NOMO-1 treated with DMSO at 0.1 percent for 48 hours (cell line): Measurements from ENCODE around the gene FILIP1L.
A peak's percentile ranks its signal among the peaks of the same experiment; 100 is the strongest.
"Not testable (repeated sequence)": the region's sequence is repeated elsewhere in the genome, so short reads cannot be mapped to it uniquely, and the experiment has no call there.

Experiments used
- DNase-seq: peaks from one replicate; lab custom pipeline; 2025; ENCODE audit not compliant: unreplicated experiment; lab: John Stamatoyannopoulos, UW

The FILIP1L gene

DNA sequence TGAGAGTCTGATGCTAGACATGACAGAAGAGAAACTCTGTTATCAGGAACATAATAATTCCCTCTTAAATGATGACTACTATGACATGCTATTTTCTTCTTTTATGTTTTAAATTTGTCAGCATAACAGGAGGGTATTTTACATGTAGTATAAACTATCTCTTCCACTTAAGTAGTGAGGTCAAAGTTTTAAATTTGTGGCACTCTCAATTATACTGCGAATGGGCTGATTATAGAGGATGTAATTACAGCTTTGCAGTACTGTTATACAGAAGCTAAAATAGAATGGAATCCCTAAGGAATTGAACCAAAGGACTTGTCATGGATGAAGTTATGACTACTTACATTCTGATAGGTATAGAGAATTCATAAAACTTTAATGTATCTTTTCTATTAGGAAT lies 262.3 kb downstream of the FILIP1L start:
- DNase-seq: no peak

DNA sequence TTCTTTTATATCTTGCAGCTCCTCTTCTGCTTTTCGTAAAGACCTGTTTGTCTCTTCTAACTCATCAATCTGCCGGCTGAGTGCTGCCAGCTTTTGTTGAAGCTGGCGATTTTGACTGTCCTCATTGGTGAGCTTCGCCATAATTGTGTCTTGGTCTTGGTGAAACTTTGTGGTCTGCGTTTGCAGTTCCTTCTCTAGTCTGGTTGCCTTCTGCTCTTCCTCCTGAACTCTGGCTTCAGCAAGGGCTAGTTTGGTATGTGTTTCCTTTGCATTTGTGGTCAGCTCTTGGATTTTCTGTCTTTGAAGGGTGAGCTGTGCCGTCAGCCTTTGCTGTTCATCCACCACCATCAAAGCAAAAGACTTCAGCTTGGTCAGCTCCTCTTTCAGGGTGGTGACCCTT lies 263.7 kb downstream of the FILIP1L start:
- DNase-seq: peak; percentile 81

DNA sequence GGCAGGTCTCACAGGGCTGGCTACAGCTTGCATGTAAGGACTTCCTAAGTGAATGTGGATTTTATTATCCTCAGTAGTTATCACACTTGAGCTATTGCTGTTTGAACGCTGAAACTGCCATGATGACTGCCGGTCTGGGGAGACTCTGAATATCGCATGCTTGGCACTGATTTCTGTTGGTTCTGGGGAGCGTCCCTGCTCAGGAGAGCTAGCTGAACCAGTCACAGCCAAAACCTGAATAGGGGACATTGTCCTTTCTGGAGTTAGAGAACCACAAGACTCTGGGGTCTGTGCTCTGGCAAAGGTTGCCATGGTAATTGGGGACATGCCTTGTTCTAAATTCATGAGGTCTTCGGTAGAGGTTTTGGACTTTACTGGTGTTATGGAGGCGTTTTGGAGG lies 265.9 kb downstream of the FILIP1L start:
- DNase-seq: no peak

DNA sequence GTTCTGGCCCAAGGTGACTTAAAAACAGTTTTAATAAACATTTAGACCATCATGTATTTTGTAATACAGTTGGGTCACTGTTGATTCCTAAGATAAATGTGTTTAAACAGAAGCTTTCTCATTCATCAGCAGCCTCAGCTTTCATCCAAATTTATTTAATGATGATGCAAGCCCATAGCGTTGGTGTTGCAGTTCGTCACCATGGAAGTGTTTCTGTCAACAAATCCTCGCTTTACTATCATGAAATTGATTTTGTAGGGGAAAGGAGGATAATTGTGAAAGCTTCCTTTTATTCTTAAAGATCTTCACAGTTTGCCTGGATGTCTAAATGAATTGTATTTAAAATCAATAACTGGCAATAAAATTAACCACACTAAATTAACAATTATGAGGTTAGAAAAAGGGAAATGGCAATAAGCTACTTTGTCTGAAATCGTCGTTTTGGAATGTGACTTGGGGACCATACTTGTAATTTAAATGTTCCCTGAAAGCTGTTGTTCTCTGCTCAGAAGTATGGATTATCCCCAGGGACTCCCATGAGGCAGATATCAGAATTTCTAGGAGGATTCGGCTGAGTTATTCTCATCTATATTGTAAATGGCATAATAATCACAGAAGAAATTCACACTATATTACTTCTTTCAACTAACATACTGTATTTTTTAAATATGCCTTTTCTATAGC lies 267.7 kb downstream of the FILIP1L start:
- DNase-seq: peak; percentile 72

DNA sequence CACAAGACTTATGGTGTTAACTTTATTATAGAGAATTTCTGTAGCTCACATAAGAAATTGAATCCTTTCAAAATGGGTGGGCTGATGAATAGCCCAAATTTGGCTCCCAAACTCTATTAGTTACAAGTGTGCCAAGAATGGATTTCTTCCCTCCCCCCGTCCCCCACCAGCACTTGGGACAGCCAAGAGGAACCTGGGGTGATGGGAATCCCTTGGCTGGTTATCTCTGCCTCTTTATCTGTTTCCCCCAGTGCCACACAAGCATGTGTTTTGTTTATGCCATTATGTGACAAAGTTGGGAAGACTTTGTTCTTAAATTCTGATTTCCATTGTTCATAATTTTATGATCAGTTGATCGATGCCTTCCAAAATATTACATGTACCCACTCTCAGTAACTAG lies 268.3 kb downstream of the FILIP1L start:
- DNase-seq: no peak

DNA sequence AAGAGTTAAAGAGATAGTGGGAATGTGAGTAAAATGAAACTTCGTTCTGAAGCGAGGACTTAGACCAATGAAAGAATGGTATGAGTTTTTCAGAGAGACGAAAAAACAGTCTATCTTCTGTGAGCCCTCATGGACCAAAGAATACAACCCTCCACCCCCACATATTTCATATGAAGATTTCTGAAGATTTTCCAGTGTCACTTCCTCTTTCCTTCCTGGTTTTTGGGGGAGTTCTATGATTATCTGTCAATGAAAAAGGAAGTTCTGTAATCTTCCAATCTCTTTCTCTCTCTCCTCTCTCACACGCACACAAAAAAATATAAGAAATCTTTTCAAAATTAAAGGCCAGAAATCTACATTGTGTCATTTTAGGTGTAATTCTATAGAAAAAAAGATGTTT lies 269.0 kb downstream of the FILIP1L start:
- DNase-seq: peak; percentile 68

DNA sequence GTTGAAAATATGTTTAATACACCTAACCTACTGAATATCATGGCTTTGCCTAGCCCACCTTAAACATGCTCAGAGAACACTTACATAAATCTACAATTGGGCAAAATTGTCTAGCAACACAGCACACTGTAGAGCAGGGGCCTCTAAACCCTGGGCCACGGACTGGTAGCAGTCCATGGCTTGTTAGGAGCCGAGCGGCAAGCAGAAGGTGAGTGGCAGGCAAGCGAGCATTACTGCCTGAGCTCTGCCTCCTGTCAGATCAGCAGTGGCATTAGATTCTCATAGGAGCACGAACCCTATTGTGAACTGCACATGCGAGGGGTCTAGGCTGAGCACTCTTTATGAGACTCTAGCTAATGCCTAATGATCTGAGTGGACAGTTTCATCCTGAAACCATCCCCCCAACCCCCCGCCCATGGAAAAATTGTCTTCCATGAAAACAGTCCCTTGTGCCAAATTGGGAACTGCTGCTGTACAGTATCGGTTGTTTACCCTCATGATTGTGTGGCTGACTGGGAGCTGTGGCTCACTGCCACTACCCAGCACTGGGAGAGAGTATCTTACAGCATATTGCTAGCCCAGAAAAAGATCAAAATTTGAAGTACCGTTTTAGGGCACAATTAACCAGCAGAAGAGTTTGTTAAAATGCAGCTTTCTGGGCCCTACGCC lies 270.6 kb downstream of the FILIP1L start:
- DNase-seq: no peak

DNA sequence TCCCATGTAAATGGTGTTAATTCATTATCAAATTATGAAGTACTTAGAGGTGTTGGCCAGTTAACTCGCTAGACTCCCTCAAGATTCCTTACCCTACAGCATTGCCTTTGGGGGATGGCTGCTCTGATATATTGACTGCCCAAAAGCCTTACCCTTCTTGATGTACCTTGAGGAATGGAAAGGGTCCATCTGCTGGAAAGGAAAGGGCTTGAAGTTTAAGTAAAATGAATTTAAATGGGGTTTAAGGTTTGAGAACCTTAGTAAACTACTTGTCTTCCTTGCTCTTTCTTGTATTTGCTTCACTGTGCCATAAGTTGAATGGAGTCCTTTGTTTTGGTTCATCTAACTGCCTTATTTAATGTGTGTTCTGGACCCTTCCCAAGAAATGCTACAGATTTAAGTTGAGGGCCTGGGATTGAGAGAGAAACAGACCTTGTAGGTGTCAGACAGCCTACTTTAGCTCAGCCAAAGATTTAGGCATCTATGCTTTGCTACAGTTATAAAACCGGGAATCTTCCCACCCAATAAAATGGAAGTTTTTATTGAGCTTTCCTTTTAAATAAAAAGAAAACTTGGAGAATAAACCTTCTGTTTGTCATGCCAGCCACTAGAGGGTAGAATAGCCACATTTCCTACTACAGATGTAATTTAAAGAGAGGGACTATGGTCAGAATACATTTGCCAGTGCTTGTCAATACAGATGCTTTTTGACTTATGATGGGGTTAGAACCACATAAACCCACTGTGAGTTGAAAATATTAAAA lies 271.3 kb downstream of the FILIP1L start:
- peak; percentile 72 for DNase-seq

DNA sequence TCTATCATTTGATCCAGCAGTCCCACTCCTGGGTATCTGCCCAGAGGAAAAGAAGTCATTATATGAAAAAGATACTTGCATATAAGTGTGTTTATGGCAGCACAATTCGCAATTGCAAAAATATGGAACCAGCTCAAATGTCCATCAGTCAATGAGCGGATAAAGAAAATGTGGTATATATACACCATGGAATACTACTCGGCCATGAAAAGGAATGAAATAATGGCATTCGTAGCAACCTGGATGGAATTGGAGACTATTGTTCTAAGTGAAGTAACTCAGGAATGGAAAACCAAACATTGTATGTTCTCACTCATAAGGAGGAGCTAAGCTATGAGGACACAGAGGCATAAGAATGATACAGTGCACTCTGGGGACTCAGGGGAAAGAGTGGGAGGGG lies 272.4 kb downstream of the FILIP1L start:
- DNase-seq: not testable (repeated sequence)

DNA sequence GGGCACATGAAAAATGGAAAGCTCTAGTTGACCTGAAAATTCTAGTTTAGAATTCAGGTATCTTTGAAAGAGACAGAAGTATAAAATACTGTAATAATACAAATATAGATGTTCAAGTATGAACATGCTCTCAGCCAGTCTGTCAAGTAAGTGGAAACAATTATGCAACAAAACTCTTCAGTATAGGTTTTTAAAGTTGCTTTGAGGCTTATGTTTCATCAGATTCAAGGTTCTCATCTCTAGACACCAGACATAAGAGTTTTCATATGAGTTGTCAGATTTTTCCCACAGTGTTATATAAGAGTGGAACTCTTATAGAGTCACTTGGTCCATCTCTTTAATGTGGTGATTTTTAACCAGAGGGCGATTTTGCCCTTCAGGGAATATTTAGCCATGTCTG lies 274.7 kb downstream of the FILIP1L start:
- DNase-seq: no peak

DNA sequence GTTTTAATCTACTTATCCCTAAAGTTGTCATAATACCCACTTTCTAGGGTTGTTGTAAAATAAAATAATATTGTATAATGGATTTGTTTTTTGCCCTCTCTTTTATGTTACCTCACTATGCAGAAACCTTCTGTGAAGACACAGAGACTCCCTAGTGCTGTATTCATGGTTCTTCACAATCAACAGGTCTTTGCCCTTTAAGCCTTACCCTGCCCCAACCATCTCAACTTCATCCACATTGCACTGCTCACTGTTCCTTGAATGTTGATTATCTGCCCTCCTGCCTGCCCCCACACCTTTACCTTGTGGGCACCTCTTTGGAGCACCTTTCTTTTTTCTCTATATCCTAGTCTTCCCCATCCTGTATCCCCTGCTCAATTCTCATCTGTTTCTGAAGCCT lies 275.5 kb downstream of the FILIP1L start:
- no peak for DNase-seq

DNA sequence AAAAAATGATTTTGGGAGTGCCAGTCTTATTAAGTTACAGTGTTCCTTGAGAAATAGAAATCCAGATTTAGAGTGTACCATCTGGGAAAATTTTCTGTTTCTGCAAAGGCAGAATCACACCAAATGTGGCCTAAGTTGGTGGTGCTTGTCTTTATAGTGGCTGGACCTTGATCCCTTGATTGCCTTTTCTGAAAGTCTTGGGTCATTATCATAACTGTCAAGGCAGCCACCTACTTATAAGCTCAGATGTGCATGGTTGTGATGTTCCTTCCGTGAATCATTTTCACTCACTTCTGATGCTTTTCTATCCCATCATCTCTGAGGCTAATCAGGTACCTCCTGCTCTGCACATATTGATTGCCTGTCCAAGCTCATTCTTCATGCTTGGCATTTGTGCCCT lies 276.6 kb downstream of the FILIP1L start:
- DNase-seq: no peak

DNA sequence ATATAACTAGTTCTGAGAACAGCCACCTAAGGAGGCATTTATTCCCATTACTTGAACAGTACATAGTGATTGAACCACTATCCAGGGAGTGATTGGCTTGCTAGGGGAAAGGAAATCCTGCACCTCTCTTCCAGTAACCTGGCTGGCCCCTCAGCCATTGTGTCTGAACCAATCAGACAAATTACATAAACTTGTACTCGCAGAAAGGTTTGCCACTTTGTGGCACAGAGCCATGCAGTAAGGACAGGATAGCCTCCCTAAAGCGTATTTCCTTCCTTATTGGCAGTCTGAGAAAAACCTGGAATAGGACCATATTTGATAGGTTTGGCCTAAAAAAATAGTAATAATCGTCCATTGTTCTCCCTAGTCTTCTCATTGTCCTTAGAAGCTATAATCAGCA lies 277.6 kb downstream of the FILIP1L start:
- DNase-seq: no peak

DNA sequence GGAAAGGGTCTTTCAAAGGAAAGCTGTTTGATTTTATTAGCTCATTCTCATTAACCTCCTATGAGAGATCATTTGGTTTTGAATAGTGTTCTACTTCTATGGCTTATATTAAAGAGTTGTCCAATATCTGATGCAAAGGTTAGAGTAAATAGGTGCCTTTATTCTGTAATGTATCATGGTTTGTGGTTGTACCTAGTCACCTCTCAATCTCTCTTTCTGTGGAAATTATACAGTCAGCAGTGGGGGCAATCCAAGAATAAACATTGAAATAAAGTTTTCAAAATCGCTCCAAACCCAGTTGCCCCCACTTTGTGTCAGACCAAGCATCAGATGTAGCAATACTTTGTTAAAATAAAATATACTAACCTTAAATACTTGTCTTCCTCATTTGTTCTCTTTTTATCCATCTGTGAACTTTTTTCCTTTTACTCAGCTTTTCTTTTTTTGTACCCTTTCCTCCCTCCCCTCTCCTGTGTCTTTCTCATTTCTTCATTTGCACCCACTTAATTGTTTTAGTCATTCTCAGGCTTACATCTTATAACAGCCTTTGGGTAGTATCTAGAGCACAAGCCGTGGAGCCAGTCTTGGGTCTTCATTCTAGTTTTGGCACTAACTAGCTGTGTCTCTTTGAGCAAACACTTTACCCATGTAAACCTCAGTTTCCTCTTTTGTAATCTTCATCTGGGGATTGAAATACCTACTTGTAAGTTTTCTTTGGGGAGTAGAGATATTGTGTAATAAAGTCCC lies 279.9 kb downstream of the FILIP1L start:
- DNase-seq: no peak

DNA sequence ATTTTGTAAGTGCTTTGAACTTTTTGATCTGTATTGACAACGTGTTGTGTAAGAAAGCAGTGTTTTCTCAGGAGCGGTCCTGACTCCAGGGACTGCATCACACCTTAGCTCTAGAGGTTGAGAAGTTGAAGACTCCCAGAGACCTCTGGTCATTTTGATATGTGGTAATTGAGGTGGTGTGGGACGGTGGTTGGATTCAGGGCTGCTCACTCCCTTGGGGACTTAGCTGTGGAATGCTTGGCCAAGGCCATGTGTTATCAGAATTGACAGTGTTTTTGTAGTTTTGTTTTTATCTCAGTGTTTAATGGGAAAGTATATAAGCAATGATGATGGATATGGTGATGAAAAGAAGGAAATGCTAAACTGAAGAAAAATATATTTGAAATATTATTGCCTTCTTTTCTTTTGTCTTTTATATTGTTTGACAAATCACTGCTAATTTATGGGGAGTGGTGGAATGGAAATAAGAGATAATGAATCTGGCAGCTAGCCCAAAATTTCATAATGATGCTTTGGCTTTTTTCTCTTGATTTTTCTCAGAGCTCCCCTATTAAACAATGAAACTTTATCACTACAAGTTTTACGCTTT lies 280.6 kb downstream of the FILIP1L start:
- no peak for DNase-seq

DNA sequence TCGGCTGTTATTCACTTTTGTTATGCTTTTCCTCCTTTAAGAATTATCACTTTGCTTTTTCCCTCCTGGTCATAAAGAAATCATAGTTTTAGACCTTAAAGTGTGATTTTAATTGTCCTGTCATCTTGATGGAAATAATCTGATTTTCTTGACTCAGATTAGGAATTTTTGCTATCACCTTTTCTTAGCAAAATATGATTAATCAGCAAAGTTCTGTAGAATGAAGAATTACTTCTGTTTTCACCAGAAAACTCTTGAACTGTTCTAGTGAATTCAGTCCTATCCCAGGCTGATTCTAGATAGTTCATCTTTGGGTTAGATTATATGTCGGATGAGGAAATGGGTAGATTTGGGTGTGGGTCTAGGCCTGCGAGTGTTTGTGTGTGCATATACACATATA lies 284.5 kb downstream of the FILIP1L start:
- no peak for DNase-seq

DNA sequence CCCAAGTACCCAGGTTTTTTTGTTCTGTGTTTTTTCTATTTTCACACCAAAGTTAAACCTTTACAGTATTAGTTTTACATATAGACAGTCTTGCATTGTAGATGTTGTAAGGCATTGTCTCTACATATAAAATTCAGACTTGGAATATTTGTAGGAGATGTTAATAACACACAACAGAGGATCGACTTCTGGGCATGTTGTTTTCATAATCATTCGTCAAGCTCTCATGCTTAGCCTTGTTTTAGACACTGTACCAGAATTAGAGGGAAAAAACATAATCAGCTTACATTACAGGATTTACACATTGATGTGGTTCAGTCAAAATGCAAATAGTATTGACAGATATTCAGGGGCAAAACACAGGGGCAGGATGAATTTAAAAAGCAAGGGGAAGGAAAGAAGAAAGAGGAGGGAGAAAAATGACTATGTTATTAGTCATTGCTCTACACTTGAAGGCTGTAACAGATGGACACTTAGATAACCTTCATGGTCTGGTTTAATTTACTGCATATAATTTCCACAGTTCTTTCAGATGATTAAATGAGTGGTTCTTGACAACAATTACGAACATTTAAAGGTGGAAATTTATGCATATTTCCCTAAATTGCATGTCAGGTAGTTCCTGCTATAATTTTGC lies 289.2 kb downstream of the FILIP1L start:
- DNase-seq: no peak

DNA sequence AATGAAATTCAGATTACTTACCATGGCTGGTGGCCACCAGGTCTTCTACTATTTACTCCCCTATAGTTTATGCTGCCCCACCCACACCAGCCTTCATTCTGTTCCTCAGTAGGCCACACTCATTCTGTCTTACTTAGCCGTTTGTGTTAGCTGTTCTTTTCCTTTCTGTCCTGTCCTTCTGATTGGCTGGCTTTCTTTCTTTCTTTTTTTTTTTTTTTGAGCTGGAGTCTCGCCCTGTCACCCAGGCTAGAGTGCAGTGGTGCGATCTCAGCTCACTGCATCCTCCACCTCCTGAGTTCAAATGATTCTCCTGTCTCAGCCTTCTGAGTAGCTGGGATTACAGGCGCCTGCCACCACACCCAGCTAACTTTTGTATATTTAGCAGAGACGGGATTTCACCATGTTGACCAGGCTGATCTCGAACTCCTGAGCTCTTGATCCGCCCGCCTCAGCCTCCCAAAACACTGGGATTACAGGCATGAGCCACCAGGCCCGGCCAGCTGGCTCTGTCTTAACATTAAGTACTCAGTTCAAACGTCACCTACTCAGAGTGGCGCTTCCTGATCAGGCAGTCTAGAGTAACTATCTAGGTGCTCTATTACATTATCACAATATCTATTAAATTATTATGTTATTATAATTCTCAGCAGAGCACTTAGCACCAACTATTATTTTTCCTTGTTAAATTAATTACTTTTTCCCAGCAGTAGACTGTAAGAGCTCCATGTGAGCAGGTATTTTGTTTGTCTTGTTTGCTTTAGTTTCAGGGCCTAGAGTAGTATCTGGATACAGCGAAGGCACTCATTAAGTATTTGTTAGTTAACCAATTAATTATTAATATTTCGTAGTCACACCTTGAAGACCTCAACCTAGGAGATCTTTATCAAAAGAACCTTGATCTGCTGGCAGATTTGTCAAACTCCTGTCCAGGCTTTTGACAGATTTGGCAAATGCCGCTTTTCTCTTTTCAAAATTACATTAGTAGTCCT lies 290.3 kb downstream of the FILIP1L start:
- no peak for DNase-seq

DNA sequence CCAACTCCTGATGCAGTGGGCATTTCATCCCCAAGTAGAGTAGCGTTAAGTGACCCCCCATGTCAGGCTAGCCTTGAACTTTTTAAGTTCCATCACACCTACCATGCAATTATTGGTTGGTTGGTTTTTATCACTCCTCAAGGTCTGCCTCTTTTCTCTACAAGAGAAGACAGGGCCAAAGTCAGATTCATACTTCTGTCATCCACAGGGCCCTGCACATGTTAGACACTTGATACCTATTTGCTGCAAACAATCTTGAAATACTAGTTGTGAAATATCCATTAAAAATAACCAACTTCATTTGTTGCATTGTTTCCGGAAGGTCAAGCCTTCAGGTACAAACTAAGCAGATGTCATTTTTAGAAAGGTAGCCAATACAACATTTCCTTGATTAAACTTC lies 295.5 kb downstream of the FILIP1L start:
- DNase-seq: no peak
